Esophagus squamous epithelium (tissue), 4 donors: ENCODE results near the gene OPTC.

Source experiments
- CTCF ChIP-seq, 6 experiments: fragments of 450-650 bp in 4 of 6; fragments of 200-600 bp in 2 of 6; sonication (generic) in 2 of 6; IDR thresholded peaks; one replicate each; pipeline ENCODE4 v1.5.1; 2016 to 2019; ENCODE audit warnings: antibody characterized with exemption in 6 of 6, mild to moderate bottlenecking in 4 of 6, moderate library complexity in 4 of 6
- POLR2A ChIP-seq, 4 donors: fragments of 450-650 bp; IDR thresholded peaks; one replicate each; pipeline ENCODE4 v1.6.1; 2017; ENCODE audit warnings: antibody characterized with exemption in 4 of 4, mild to moderate bottlenecking in 4 of 4, moderate library complexity in 3 of 4

GRCh38 chr1:203462143-203462542 lies 31.8 kb upstream of the OPTC start:
- TF ChIP-seq CTCF (IDR thresholded peaks at IDR 0.05) (no peak), POLR2A (IDR thresholded peaks at IDR 0.05) (no peak)
